Measurements from ENCODE around the gene DLX5.

Gene DLX5

DNA sequence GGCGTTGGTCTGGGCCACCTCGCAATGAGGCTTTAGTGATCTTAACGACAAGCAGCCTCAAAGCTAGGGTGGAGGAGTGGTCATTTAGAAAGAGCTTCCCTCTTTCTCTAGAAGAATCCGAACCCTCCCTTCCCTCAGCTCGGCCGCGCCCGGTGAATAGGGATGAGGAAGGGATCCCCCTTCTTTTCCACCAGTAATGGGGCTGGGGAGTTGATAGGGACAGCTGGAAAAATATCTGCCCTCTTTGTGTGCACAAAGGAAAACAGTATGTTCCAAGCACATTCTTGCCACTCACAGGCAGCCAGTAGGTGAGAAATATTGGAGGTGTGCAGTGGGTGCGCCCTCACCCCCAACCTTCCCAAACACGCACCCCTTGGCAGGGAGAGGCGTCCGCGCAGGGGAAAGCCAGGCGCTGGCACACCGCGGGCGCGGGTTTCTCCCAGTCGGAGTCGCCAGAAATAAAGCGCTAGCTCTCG, 6.5 kb downstream of the DLX5 start:
- no peak for DNase-seq (ENCODE audit: low read depth)

DNA sequence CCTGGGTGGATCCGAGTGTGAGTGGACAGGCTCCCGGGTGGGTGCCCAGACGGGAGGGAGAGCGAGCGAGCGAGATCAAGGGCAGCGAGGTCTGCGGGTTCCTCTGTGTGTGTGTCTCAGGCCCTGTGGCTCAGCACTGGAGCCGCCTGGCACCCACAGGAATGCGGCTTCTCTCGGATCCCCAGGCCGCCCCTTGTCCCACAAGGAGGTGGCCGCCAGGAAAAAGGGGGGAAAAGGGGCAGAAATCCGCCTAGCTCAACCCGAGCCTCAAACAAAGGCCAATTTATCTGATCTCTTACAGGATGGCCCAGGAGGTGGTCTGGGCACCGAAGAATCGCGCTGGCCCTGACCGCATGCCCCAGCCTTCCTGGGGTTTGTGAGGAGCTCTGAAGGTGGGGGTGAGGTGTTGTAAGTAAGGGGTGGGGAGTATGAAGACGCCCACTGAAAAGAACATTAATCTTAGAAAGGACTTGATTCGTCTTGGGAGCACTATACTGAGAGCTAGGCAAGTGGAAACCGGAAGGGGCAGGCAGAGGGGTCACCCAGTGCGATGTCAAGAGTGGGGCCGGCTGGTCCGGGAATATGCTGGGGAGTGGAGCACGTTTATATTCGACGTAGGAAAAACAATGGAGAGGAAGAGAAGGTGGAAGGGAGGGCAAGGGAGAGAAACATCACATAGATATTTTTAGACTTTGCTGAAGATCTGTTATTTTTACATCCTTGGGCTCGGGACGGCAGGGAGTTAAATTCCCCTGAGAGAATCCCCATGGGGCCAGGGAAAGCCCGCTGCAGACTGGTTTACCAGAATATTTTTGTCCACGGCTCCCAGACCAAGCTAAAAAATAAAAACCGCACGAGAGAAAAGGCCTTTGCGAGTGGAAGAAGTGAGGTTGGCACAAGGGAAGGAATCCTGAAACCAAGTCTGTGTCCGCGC, 7.2 kb downstream of the DLX5 start:
- no peak for DNase-seq (ENCODE audit: low read depth)

DNA sequence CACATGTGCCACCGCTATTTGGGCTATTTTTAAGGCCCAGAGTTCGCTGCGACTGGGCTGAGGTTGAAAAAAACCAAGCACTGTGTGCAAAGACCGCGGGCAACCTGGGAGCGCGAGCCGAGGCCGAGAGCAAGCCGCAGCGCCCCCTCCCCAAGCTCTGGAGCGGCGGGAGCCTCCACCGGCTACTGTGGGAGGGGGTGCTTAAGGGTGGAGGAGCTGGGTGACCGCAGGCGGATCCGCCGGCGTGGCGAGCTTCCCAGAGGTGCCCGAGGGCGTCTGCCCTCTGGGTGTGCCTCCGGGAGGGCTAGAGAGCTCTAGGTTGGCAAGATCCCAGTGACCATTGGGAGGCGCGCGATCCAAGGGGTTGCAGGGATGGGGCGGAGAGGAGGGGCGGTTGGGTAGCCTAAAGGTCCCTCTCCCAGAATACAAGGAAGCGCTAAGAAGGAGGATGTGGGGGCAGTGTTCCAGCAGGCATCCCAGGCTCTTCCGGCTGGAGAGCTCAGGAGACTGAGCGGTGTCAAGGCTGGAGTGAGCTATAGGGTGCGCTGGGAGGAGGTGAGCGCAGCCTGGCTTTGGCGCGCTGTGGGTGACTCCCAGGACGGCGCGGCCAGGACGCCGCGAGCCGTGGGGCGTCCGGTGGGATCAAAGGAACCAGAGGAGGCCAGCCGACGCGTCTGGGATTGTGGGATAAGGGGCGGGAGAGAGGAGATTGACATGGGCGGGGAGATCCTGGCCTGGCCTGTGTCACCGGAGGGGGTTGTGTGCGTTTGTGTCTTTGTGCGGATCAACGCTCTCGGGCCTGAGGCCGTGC, 8.0 kb downstream of the DLX5 start:
- no peak for DNase-seq (ENCODE audit: low read depth)

DNA sequence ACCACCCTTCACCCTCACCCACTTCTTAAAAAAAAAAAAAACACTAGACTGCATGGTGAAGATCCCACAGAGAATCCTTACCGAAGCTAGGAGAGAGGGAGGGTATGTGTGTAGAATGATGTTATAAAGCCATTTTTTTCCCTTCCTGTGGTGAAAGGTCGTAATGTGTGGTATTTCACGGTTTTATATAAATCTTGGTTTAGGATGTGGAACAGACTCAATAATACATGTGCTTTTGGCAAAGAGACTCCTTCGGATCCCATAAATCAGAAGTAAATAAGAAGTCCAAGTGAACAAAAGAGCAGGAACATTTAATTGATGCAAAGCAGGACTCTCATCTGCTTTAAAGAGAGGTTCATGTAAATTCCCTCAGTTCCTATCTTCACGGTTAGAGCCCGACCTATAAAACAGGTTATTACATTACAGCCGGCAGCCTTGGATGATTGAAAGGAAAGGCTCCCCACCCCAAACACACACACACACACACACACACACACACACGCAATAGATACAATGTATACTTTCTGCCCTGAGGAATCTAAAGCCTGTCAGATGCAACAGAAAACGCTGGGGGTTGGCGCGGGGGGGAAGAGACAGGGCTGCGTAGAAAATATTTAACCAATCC, 8.8 kb downstream of the DLX5 start:
- no peak for DNase-seq (ENCODE audit: low read depth)

DNA sequence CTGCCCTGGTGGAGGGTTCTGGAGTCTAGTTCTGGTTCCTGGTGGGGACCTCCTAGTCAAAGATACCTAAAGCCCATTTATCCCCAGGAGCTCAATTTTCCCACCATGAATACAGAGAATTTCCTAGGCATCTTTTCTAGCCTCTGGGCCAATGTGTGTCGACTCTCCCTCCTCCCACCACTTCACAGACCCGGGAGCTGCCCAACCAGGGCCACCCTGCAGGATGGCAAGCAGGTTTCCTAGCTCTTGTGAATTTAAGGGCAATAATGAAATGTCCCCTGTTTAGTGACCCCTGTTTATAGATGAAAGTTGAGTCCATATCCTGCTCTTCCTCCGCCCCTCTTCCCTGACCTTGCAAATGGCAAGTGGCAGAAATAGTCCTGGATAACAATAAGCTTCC, 9.4 kb downstream of the DLX5 start:
- DNase-seq (ENCODE audit: low read depth) = no peak

DNA sequence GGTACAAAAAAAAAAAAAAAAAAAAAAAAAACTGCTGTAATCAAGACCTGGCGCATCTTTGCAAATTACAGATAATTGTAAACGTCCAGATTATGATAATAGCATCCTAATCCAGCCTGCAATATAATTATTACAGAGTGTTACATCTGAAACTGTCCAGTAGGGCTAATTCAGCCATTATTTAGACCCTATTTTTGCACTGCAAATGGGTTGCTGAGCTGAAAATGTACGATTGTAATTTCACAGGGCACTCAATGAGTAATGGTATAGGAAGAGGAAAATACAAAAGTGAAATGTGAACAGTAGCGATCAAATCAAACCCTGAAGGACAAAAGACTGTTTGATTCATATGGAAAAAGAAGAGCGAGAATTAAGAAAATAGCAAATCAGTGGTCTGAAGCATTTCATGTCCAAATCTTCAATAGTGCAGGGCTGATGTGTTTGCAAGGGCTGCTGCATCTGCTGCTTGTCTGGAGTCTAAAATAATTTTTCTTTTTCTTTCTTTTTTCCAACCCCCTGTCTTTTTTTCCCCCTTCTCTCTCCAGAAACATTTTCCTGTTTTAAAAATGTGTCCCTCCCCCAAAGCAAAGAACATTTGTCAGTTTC, 10.4 kb downstream of the DLX5 start:
- no peak for DNase-seq (ENCODE audit: low read depth)

DNA sequence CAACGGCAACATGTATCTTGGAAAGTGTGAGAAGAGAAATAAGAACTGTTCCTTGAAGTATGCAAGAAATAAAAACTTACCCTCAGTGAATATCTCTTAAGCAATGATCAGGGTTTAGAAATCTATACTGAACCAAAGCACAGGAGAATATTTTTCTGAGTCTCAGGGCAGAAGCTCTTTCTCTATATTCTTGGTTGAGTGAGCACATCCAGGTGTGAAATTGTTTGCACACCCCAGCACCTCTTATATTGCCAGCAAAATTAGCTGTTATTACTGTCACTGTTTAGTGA, 10.8 kb downstream of the DLX5 start:
- DNase-seq (ENCODE audit: low read depth) = no peak

DNA sequence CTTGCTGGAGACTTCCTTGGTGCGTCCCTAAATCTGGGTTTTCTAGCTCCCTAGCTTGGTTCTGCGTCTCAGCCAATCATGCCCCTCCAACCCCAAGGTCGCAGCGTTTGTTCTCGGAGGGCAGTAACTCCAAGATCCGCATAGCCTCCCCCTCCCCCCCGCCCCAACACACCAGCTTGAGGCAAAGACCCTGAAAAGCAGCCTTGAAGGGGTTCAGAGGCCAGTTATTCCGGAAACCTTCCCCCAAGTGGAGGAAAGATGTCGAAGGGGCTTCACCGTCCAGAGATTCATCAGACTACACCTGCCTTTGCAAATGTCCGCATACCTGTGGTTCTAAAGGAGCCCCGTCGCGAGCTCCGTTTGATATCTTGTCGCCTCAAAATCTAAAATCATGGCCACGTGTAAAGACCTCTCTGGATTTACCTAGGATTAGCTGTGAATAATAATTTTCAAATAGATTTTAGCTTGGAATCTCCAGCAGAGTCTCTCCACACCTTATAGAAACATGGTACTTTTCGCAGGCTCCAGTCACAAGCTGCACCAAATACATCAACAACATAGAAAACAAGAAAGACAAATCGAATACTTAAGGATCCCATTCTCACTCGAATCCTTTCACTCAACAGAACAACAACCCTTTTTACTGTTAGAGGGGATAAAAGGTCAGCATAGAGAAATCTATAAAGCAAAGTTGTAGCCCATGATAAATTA, 11.3 kb downstream of the DLX5 start:
- DNase-seq (ENCODE audit: low read depth) = no peak

DNA sequence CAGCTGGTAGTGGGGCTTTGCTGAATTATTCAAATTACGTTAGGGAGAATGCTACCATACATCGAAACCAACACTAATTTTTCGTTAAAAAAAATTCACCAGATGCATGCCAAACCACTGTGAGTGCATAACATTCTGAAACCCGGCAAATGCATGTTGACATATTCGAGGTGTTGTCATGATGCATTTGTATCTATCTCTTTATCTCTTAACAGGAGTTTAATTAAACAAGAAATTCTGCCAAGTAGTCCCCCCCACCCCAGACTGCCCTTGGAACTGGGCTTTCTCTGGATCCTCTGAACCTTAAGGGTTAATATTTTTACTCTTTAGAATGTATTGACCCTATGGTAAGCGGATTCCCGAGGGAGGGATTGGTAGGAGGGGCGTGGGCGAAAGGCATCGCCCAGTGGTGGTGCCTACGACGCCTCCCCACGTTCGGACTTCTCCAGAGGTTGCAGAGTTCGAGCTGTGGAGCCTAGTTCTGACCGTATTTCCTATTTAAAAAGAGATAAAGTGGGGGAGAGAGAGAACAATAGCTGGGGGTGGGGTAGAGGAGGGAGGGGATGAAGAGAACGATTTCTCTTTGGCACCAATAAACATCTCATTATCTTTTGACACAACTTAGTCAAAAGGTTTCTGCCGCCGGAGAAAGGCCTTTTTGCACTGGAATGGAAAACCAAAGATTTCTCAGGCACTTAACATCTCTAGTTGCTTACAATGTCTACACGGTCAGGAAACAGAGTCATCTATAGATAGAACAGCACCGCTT, 12.1 kb downstream of the DLX5 start:
- no peak for DNase-seq (ENCODE audit: low read depth)

DNA sequence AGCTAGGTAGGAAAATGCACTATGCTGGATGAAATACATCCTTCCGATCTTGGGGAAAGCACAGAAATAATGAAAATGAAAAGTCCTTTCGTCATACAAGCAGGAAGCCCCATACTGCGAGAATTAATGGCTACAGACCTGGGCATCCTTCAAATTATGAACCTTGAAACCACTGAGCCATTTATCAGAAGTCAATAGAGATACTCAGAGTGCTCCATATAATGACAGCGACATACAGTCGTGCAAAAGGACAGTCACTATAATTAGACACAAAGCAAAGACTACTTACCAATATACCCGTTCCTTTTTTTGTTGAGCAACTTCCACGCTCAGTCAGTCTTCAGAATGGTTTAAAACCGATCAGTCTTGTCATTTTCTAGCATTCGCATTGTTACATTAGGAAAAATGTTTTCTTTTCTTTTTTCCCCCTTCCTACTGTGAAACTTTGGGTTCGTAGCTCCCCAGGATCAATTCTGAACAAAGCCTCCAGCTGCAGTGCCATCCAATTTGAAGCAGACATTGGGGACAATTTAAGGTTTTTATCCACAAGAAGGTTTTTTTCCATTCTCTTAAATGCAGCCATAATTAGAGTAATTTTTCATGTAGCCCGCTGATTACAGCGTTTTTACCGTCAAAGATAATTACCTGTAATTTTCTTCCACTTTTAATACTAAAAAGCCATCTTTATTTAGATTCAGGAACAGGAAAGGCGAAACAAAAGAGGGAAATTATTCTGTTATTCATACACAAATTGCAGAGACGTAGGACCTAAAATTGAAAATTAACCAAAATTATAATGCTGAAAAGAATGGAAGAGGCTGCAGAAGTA, 12.9 kb downstream of the DLX5 start:
- no peak for DNase-seq (ENCODE audit: low read depth)

DNA sequence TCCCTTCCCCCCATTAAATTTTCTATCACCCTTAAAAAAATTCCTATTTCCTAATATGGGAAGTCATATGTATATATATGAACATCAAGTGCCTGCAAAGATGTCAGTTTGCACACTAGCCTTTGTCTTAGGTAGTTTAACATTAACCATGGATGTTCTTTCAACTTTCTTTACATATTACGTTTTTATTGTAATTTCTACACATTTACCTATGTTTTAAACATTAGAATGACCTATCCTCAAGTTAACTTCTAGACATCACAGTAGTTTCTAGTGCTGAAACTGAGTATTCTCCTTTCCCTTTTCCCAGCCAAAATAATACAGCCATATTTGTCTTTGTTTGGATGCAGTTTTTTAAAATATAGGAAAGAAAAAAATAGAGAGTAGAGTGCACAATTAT, 13.5 kb downstream of the DLX5 start:
- no peak for DNase-seq (ENCODE audit: low read depth)

DNA sequence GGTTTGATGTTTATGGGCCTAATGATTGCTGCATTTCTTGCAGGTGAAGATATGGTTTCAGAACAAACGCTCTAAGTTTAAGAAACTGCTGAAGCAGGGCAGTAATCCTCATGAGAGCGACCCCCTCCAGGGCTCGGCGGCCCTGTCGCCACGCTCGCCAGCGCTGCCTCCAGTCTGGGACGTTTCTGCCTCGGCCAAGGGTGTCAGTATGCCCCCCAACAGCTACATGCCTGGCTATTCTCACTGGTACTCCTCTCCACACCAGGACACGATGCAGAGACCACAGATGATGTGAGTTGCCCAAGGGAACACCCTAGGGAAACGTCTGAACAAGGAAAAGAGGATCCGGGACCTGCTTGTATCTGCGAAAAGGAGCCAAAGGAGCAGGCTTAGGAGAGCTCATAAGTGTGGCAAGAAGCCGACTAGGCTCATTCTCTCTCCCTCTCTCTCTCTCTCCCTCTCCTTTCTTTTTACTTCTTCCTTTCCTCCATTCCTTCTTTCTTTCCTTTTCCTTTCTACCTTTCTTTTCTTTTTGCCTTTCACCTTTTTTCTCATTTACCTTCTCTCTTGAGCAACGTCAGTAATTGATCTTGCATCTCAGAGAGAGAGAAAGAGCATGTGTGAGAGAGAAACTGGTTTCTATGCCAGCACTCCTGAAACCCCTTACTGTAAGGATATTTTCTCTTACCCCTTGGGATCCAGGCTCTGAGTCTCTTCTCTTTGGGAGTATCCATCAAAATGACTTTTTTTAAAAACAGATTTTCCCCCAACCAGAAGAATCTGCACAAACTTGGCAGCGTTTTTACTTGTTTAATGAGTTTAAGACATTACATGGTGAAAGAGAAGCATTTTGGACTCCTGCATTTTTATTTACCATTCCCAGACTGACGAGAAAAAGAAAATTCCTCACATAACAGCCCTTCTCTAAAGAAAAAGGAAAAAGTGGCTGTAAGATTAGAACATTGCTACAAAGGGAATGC, 14.6 kb downstream of the DLX5 start:
- DNase-seq (ENCODE audit: low read depth) = no peak

DNA sequence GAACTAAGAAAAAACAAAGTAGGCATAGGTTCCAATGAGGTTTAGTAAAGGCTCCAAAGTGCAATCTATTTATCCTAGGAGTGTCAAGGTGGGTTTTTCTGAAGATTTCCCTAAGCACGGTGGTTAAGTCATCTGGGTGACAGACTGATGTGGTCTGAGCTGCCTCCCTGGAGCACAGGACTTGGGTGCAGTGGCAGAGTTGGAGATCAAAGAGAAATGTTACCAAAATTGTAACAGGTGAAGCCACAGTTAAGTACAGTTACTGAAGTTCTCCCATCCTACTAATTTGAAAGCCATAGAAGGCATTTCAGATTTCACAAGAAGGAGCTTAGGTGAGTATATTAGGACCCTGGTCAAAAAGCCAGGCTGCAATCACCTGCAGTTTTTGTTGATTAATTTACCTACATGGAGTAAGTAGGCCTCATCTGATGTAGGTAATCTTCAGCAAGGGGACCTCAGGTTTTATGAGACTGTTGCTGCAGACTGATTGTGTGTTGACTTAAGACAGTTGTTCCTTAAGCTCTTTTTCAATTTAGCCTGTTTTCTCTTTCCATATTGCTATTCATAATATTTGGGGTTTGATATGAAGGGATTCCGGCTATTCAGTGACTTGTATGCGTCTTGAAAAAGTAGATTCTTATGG, 16.2 kb downstream of the DLX5 start:
- no peak for DNase-seq (ENCODE audit: low read depth)

DNA sequence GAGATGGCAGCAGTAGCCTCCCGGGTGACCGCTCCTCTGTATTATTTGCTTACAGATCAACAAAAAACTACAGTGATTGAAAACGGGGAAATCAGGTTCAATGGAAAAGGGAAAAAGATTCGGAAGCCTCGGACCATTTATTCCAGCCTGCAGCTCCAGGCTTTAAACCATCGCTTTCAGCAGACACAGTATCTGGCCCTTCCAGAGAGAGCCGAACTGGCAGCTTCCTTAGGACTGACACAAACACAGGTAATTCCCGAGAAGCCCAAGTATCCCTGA, 17.1 kb downstream of the DLX5 start:
- DNase-seq (ENCODE audit: low read depth) = no peak

DNA sequence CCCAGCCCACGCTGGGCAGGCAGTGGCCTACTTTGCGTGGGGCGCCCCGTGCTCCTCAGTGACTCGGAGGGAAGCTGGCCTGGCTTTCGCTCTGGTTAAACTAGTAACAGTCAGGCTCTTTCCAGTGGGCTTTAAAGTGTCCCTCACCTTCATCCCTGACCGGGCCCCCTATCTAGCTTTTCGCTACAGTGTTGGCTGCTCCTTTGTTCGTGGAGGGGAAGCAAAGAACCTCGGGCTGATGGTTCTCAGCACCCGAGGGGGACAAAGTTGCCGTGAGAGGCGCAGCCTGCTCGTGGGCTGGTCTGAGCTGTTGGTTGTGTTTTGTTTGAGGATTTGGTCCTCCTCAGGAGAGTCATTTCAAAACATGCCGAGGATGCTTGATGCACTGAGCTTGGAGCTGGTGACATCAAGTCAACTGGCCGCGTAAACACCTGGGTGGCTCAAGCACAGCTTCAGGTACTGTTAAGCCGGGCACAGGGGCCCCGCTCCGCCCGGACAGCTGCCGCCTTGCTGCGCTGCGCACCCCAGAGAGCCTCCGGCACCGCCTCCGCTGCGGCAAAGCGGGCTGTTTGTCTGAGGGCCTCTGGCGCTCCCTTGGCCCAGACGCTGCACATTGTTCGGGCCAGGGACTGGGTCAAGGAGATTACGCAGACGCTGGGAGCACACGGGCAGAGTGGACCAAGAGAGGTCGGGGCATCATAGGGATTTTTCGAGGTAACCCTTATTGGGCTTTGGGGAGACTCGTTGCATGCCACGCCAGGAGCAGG, 17.6 kb downstream of the DLX5 start:
- DNase-seq (ENCODE audit: low read depth) = no peak

DNA sequence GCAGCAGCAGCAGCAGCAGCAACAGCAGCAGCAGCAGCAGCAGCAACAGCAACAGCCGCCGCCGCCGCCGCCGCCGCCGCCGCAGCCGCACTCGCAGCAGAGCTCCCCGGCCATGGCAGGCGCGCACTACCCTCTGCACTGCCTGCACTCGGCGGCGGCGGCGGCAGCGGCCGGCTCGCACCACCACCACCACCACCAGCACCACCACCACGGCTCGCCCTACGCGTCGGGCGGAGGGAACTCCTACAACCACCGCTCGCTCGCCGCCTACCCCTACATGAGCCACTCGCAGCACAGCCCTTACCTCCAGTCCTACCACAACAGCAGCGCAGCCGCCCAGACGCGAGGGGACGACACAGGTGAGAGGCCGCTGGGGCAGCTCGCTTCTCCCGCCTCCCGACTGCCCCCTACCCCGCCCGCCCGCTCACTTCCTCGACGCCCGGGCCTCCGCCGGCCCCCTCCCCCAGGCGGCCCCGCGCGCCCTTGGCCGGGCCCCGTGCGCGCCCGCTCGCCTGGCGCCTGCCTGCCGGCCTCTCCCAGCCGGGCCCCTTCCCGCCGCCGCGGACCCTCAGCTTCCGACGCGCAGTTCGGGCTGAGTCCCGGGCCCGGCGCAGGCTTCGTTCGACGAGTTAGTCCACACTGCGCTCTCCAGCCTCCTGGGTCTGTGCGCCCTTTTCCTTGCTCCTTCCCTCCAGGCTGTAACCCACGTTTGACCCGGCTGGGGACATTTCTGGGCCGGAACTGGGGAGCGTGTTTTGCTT, 18.4 kb downstream of the DLX5 start:
- no peak for DNase-seq (ENCODE audit: low read depth)

Data from fibroblast of the conjunctiva (primary cell).